IPS-18a (cell line): ENCODE measurements around the gene TYW1B.
"Not testable (repeated sequence)": the region's sequence is repeated elsewhere in the genome, so short reads cannot be mapped to it uniquely, and the experiment has no call there.

Experiments used
- H3K27ac ChIP-seq: one replicate; pipeline ENCODE4 v1.5.1; 2013; ENCODE audit warnings: low read length
- H3K27me3 ChIP-seq: one replicate; pipeline ENCODE4 v1.6.1; 2013; ENCODE audit warnings: mild to moderate bottlenecking, low read length; ENCODE audit not compliant: control insufficient read depth, insufficient read depth
- H3K36me3 ChIP-seq: one replicate; pipeline ENCODE4 v1.6.1; 2013; ENCODE audit warnings: low read depth, low read length; ENCODE audit not compliant: control insufficient read depth
- H3K4me1 ChIP-seq: one replicate; pipeline ENCODE4 v1.6.1; 2013; ENCODE audit warnings: low read depth, low read length; ENCODE audit not compliant: control insufficient read depth
- H3K4me3 ChIP-seq: one replicate; pipeline ENCODE4 v1.5.1; 2013; ENCODE audit warnings: low read length
- H3K9ac ChIP-seq: one replicate; pipeline ENCODE4 v1.6.1; 2013; ENCODE audit warnings: mild to moderate bottlenecking, low read length, moderate library complexity
- H3K9me3 ChIP-seq: one replicate; pipeline ENCODE4 v1.6.1; 2013; ENCODE audit warnings: low read depth, low read length; ENCODE audit not compliant: control insufficient read depth

The TYW1B gene

DNA sequence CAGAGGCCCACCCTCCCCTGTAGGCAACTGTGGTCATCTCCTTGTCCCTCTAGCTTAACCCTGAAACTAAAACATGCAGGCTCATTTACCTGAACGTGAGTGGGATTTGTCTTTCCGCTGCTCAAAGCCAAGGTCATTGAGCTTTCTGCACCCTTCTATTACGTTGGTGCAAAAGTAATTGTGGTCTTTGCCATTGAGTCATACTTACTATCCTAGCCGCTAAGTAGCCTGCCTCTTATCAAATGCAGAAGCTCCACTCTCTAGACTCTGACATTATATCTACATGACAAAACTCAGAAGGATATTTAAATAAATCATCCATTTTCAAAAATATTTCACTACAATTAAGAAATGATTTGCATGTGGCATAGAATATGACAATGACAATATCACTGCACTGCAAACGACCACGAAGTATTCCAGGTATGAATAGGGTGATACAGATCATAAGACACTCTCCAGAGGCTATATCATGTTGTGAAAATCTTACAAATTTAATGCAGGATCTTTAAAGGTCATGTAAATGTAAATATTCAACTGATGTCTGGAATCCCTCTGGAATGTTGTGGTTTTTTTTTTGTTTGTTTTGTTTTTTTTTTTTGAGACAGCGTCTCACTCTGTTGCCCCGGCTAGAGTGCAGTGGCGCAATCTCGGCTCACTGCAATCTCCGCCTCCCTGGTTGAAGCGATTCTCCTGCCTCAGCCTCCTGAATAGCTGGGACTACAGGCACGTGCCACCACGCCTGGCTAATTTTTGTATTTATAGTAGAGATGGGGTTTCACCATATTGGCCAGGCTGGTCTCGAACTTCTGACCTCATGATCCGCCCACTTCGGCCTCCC, 223.0 kb downstream of the TYW1B start:
- not testable (repeated sequence) for H3K27ac ChIP-seq, H3K9me3 ChIP-seq, H3K9ac ChIP-seq, H3K4me1 ChIP-seq, H3K27me3 ChIP-seq, H3K4me3 ChIP-seq, H3K36me3 ChIP-seq

DNA sequence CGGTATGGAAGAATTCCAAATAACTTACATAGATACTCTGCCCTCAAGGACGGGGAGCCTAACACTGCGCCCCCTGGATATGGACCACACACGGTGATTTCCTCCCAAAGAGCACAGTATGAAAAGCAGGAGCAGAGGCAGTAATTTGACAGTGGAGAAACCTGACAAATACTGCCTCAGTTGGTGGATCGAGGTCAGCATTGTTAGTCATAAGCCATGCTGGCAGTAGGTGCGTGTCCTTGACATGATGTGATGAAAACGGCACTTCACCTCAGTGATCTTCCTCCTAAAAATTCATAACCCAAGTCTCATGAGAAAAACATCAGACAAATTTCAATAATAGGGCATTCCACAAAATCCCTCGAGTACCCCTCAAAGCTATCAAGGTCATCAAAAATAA, 224.5 kb downstream of the TYW1B start:
- H3K4me3 ChIP-seq, H3K36me3 ChIP-seq, H3K4me1 ChIP-seq, H3K27me3 ChIP-seq, H3K27ac ChIP-seq, H3K9ac ChIP-seq, H3K9me3 ChIP-seq: not testable (repeated sequence)

DNA sequence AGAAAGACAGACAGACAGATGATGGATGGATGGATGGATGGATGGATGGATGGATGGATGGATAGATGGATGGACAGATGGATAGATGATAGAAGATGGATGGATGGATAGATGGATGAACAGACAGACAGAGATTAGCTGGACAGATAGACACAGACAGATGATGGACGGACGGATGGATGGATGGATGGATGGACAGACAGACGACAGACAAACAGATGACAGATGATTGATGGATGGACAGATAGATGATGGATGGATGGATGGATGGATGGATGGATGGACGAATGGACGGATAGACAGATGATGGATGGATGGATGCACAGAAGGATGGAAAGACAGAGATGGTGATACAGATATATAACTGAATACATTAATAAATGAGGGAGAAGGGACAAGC, 224.9 kb downstream of the TYW1B start:
- H3K9me3 ChIP-seq, result no peaks in the 10 kb centered on the region
- no peaks in the 10 kb centered on the region for H3K27me3 ChIP-seq
- H3K4me3 ChIP-seq, result no peak overlapping the region
- H3K36me3 ChIP-seq, result no peaks in the 10 kb centered on the region
- H3K9ac ChIP-seq, result no peak overlapping the region
- H3K4me1 ChIP-seq, result no peaks in the 10 kb centered on the region
- H3K27ac ChIP-seq, result no peak overlapping the region

DNA sequence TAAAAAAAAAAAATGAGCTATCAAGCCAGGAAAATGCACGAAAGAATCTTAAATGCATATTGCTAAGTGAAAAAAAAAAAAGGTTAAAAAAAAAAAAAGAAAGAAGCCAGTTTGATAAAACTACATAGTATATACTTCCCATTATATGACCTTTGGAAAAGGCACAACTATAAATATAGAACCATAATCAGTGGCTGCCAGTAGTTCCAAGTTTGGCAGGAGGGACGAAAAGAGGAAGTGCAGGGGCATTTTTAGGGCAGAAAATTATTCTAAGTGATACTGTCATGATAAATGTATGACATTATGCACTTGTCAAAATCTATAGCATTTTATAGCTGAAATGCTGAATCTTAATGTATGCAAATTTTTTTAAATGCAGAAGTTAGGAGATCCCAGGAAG, 226.3 kb downstream of the TYW1B start:
- not testable (repeated sequence) for H3K4me1 ChIP-seq, H3K9me3 ChIP-seq, H3K9ac ChIP-seq, H3K27ac ChIP-seq, H3K4me3 ChIP-seq, H3K36me3 ChIP-seq, H3K27me3 ChIP-seq

DNA sequence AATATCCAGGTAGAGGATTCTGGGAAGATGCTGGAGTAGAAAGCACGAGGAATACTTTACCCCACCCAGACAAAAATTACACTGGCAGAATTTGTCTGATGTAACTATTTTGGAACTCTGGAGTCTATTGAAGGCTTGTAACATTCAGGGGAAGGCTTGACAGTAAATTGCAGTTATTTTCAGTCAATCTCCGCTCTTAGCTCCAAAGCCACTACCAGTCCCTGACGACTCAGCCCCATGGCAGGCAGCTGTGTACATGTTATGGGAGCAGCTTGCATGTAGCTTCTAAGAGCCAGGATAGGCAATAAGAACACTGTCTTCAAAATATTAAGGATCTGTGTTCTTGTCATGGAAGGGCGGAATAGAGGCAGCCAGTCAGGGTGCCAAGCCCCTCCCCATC, 238.0 kb downstream of the TYW1B start:
- not testable (repeated sequence) for H3K4me1 ChIP-seq, H3K9me3 ChIP-seq, H3K9ac ChIP-seq, H3K36me3 ChIP-seq, H3K27ac ChIP-seq, H3K27me3 ChIP-seq, H3K4me3 ChIP-seq

DNA sequence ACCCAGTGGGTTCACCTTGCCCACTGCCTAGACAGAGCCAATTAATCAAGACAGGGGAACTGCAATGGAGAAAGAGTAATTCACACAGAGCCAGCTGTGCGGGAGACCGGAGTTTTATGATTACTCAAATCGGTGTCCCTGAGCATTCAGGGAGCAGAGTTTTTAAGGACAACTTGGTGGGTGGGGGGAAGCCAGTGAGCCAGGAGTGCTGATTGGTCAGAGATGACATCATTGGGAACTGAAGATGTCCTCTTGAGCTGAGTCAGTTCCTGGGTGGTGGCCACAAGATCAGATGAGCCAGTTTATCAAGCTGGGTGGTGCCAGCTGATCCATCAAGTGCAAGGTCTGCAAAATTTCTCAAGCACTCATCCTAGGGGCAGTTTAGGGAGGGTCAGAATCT, 240.7 kb downstream of the TYW1B start:
- H3K27ac ChIP-seq, H3K4me3 ChIP-seq, H3K9ac ChIP-seq, H3K9me3 ChIP-seq, H3K4me1 ChIP-seq, H3K36me3 ChIP-seq, H3K27me3 ChIP-seq: not testable (repeated sequence)

DNA sequence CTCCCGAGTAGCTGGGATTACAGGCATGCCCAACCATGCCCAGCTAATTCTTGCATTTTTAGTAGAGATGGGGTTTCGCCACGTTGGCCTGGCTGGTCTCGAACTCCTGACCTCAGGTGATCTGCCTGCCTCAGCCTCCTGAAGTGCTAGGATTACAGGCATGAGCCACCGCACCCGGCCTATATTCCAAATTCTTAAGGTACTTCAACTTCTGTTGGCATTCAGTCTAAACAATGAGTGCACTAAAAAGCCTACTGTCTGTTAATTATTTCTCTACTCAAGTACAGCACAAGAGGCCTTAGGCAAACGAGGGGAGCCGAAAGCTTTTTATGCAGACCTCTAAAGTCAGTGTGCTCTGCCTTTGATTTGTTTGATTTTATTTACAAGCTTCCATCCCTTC, 243.4 kb downstream of the TYW1B start:
- H3K9ac ChIP-seq, H3K9me3 ChIP-seq, H3K27me3 ChIP-seq, H3K36me3 ChIP-seq, H3K4me3 ChIP-seq, H3K4me1 ChIP-seq, H3K27ac ChIP-seq: not testable (repeated sequence)

DNA sequence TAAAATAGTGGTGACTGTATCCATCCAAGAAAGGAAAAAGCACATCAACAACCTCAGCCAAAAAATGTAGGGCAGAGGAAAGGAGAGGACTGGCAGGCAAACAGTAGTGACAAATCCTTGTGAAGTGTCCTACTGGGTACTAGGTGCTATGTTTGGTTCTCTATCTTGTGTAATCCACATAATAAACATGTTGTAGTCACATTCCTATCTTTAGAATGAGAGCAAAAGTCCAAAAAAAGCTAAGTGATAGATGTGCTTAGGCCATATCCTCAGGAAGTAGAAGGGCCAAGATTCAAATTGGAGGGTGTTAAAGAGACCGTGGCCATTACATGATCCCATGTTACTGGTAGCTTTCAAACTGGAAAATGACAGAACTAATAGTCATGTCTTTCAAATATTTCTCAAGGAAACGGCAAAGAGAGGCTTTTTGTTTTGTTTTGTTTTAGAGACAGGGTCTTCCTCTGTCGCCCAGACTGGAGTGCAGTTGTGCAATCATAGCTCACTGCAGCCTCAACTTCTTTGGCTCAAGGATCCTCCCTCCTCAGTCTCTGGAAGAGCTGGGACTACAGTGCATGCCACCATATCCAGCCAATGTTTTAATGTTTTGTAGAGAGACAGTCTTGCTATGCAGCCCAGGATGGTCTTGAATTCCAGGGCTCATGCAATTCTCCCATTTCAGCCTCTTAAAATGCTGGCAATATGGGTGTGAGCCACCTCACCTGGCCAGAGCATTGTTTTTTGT, 244.2 kb downstream of the TYW1B start:
- H3K36me3 ChIP-seq, H3K4me1 ChIP-seq, H3K4me3 ChIP-seq, H3K9me3 ChIP-seq, H3K27ac ChIP-seq, H3K27me3 ChIP-seq, H3K9ac ChIP-seq: not testable (repeated sequence)

DNA sequence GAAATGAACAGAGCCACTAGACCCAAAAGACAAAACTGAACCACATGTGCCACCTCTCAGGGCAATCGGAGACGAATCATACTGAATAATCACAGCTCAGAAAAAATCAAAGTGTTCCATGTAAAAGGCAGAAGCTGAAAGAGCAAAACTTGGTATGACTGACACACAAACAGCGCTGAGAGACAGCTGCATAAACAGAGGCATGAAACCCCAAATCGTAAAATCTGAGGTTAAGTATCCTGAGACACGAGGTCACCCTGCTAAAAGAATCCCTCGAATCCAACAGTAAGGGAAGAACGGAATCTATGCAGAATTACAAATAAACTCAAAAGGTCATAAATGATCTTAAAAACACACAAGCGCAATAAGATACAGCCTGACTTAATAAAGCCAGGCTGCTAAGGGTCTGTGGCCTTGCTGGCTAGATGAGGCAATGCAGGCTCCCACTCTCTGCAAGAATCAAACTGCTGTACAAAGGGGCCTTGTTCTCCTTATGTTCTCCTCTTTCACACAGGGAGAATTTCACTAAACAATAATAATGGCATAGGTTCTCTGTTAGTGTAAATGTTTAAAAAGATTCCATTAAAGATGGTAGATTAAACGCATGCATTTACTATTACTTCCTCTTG, 247.7 kb downstream of the TYW1B start:
- H3K27ac ChIP-seq, H3K4me1 ChIP-seq, H3K27me3 ChIP-seq, H3K4me3 ChIP-seq, H3K36me3 ChIP-seq, H3K9me3 ChIP-seq, H3K9ac ChIP-seq: not testable (repeated sequence)

DNA sequence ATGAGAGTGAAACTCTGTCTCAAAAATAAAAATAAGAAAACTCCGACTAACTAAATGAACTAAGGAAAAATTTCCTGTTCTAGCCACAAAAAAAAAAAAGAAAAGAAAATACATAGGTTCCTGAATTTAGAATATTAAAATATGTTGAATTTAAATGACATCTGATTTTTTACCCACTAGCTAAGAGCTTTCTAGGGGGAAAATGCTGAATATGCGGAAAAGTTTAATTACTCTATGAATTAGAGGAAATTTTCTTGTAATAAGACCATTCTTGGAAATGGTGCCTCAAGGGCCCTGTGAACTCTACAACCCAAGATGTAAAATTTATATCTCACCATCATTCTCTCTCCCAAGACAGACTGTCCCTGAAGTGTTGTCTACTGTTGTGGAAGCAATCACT, 250.9 kb downstream of the TYW1B start:
- no peaks in the 10 kb centered on the region for H3K4me1 ChIP-seq
- no peak overlapping the region for H3K9ac ChIP-seq
- no peak overlapping the region for H3K27ac ChIP-seq
- no peak overlapping the region for H3K4me3 ChIP-seq
- H3K27me3 ChIP-seq, result no peaks in the 10 kb centered on the region
- H3K36me3 ChIP-seq, result no peaks in the 10 kb centered on the region
- no peaks in the 10 kb centered on the region for H3K9me3 ChIP-seq

DNA sequence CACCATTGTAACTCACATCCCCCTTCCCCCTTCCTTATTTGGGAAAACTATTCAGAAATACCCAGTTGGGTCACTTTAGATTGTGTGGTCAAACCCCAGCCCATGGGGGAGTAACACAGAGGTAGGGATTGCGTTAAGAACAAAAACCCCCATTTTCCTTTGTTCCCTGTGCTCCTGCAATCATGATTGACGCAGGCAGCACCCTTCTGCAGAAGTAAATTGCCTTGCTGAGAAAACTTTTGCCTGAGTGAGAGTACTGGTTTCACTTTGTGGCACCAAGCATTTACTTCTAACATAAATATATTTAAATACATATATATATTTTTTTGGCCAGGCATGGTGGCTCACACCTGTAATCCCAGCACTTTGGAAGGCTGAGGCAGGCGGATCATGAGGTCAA, 266.0 kb downstream of the TYW1B start:
- H3K27me3 ChIP-seq, H3K36me3 ChIP-seq, H3K9ac ChIP-seq: not testable (repeated sequence)

DNA sequence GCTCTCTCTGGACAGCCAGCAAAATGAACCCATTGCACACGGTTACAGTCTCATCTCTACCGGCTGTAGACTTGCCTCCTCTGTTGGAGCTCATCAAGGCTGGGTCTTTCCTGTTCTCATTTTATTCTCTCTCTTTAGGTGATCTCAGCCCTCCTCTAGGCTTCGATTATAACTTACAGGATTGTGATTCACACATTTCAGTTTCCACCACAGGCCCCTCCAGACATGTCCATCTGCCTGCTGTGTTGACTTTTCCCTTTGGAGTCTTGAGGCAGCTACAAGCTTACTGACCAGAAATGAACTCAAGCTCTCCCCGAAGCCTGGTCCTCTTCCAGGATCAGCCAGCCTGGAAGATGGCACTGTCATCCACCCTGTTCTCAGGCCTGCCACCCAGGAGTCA, 268.5 kb downstream of the TYW1B start:
- not testable (repeated sequence) for H3K4me3 ChIP-seq, H3K9me3 ChIP-seq, H3K27ac ChIP-seq

More for the DNA sequence above, 266.0 kb downstream of the TYW1B start:
- H3K4me3 ChIP-seq, H3K9me3 ChIP-seq, H3K27ac ChIP-seq, H3K4me1 ChIP-seq: not testable (repeated sequence)

More for the DNA sequence above, 268.5 kb downstream of the TYW1B start:
- H3K36me3 ChIP-seq, H3K9ac ChIP-seq, H3K27me3 ChIP-seq, H3K4me1 ChIP-seq: not testable (repeated sequence)
